GM19099 (cell line): ENCODE measurements around the gene PHLDA1.

Experiments
- POLR2A ChIP-seq: IDR thresholded peaks from 3 replicates; pipeline ENCODE4 v1.6.1; 2011; ENCODE audit warnings: low read depth; ENCODE audit not compliant: insufficient read length; ENCODE audit errors: extremely low read depth

PHLDA1 gene

DNA sequence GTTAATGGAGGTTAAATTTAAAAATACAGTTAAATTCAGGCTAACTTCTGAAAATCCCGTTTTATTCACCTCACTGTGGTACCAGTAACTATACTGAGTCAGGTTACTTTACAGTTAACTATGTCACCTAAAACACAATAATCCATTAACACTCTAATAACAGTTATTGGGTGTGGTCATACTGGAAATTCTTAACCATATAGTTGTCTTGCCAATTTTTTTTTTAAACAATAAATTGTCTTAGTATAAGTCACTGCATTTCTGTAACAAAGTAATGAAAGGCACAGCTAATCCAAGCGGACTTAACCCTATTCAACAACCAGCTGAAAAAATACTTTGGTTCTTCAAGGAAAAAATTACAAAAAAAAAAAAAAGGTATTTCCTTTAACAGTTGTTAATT, 16.2 kb upstream of the PHLDA1 start:
- no peak for TF ChIP-seq POLR2A

DNA sequence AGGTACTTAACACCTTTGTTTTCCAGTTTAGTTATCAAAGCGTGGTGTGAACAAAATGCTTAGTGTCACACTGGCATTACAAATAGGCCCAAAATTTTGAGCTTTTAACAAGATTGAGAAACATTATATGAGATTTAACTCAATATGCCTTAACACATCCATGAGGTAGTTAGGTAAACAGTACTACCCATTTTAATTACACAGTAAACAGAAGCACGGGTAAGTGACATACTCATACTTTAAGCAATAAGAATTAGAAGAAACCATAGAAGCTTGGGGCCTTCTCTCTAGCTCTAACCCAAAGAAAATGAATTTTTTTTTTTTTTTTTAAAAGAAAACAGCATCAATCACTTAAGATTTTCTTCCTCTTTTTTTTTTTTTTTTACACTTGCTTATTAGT, 15.5 kb upstream of the PHLDA1 start:
- TF ChIP-seq POLR2A = no peak

DNA sequence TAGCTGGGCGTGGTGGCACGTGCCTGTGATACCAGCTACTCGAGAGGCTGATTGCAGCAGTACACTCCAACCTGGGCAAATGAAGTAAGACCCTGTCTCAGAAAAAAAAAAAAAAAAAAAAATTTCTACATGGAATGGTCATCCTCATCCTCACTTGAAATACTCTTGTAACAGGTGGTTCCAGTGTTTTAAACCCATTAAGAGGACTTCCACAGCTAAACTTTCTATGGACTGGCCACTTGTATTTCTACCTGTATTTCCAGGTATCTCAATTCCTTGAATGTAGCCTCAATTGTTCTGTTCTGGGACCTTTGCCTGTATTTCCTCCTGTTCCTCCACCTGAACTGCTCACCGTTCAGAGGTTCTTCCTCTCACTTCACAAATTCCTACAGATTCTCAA, 11.8 kb upstream of the PHLDA1 start:
- no peak for TF ChIP-seq POLR2A

DNA sequence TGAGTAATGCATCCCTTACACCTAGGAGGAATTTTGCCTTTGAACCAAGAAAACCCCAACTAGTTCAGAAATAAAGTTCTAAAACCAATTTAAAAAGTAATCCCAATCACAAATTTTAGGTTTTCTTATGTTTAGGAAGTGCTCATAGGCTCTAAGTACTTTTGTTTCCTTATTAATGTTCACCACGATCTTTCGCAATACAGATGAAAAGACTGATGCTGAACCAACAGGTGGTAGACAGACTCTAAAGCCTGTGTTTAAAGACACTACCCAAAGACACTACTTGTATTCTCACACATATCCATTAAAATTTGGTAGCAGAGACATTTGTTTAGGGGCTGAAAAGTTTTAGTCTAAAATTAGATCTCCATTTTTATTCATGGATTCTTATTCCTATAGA, 10.6 kb upstream of the PHLDA1 start:
- no peak for TF ChIP-seq POLR2A

DNA sequence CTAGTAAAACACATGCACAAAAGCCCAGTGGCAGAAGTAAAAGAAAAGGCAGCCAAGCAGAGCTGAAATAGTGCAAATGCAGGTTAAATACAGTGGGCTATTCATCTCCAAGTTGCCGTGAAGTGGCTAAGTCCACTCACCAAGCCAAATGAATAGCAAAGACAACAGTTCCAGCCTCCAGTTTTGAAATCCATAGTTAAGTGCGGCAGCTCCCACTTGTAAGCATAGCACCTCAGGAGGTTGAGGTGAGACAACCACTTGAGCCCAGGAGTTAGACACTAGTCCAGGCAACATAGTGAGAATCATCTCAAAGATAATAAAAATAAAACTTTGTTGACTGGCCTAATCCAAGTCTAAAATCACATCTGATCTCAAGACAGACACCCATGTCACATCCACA, 9.8 kb upstream of the PHLDA1 start:
- no peak for TF ChIP-seq POLR2A

DNA sequence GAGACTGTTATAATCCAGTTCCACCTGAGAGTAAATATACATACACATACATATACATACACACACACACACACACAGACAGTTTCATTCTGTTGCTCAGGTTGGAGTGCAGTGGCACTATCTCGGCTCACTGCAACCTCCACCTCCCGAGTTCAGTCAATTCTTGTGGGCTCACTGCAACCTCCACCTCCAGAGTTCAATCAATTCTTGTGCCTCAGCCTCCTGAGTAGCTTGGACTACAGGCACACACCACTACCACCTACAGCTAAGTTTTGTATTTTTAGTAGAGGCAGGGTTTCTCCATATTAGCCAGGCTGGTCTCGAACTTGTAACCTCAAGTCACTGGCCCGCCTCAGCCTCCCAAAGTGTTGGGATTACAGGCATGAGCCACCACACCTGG, 8.9 kb upstream of the PHLDA1 start:
- no peak for TF ChIP-seq POLR2A

DNA sequence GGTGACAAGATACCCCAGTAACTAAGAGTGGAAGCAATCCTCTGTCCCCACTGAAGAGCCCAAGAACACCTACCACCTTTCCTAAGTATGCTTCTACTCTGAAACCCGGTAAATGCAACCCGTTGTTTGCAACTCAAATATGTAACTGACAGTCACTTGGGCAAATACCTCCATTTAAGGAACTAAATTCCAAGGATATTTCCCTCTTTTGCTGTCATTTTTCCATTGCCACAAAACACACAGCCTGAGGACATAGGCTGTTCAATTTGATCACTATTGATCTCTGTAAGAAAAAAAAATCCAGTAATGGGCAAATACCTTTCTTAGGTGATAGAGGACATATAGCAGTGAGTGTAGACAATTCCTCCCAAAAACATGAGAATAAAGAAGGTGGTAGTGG, 6.6 kb upstream of the PHLDA1 start:
- TF ChIP-seq POLR2A = no peak

DNA sequence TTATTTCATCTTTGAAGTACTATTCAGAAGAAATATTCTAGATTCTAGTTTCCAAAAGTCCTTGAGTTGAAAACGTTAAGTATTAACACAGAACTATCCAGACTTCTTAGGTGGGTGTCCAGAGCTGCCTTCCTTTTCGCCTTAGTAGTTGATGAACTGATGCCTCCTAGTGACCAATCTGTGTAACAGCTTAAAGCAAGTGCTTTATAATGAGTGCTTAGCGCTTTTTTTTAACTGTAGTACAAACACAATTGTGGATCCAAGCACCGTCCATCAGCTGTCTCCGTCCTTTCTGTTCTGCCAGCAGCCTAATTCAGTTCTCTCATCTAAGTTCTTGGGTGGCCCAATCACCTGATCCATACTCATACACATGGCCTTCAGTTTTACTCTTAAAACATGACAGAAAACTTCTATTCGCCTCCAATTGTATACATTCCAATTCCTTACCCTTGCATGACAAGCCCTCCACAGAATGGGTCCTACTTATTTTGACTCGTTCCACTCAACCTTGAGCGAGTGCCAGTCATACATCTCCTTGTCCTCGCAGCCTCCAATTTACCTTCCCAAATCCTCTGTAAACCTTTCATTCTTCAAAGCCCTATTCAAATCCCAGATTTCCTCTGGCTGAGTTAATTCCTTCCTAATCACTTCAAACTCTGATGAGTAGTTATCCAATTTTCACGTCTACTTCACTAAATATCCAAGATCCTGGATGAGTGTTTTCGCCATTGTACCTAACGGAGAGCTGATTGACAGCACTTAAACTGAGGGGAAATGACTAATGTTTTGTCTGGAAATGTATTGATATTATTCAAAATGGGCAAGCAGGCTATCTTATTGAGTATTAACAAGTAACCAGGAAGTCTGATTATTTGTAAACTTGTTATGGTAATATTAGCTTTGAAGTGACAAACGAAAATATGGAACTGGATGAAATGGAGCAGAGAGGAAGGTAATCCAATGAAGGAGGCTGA, 5.8 kb upstream of the PHLDA1 start:
- TF ChIP-seq POLR2A = no peak

DNA sequence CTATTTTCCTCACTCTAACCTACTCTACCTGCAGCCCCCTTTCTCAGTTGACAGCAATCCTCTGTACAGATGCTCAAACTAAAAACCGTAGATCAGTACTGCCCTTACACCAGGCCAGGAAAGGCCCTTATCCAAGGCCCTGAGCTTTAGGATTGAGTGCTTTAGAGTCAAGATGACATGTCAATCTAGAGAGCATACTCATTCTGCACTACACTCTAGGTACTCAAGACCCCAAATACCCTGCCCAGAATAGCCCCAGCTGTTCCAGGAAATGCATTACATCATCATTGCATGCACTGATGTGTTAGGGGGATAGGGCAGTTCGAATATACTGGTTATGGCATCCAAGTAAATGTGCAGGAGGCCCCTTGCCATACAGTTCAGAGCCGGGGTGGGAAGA, 3.5 kb upstream of the PHLDA1 start:
- TF ChIP-seq POLR2A = no peak

DNA sequence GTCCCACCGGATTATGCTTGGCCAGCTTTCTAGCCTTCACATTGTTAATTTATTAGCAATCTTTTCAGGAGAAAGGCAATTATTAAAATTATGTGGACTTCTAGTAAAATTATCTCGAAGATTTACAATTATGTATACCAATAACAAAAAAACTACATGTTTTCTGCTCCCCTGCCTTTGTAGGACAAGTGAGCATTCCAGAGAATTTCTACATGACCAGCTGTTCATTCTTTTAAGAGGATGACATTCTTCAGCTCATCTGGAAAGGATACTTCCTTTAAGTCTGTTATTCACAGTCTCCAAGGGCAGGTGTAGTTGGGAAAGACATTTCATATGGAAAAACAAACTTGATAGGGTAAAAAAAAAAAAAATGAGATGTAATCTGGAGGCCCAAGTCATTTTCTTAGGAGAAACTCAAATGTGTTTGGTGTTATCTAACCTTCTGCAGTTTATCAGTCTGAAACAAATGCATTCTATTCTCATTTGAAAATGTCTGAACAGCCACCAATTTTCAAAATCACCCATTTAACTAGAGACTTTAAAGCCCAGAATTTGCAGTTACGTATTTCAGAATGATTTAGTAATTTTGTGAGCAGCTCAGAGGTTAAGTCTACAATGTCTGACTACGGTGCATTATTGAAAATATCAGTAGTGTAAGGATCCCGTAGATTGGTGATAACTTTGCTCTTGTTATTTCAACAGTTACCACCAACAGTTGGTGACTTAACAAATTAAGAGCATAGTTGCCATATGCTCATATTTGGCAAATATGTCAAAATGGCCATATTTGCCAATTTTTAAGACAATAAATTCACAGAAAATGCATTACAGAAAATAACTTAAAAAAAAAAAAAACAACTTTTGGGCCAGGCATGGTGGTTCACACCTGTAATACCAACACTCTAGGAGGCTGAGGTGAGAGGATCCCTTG, 1.8 kb upstream of the PHLDA1 start:
- no peak for TF ChIP-seq POLR2A

DNA sequence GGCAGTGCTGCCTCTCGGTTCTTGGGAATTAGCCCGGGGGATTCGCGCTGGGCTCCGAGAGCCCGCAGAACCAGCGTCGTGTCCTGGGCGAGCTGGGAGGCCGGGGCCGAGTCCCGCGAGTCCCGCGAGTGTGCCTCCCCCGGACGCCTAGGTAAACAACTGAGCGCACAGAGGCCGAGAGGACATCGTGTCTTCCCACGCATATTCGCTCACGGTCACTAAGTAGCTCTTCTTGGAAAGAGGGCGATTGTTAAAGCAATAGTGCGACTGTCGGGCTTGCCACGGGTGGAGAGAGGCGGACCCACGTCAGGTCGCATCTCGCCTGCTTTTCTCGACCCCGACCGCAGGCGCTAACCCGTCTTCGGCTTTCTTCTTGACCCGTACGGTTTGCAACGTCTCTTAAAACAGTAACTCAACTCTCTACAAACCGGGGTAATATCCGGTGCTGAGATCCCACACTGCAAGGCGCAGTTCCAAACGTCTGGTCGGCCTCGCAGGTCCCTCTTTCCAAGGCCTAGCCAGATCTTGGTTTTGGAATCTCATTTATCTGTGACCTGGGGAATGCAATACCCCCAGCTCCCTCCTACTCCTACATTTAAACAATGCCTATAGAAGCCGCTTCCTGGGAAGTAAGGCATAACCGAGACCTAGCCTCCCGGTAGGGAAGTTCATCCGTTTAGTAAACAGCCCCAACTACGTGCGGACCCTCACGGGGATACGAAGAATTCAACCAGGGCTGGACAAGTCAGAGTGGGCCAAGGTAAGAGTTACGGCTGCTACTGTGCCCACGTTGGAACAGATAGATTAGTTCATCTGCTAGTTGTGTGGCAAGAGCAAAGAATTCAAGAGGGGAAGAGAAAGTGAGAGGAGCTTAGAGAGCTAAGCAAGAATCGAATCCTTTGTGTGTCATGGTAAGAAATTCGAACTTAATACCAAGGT, 736 bp upstream of the PHLDA1 start:
- TF ChIP-seq POLR2A = no peak

DNA sequence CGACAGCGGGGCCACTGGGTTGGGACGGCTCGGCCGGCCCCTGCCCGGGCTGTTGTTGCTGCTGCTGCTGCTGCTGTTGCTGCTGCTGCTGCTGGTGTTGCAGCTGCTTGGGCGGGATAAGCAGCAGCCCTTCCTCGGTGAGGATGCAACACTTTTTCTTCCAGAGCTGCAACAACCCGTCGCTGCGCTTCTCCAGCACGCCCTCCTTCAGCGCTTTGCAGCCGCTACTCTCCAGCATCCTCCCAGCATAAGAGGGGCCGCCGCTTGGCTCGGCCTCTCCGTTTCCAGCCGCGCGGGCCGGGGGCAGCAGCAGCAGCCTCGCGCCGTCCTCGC, 529 bp downstream of the PHLDA1 start:
- TF ChIP-seq POLR2A = no peak

DNA sequence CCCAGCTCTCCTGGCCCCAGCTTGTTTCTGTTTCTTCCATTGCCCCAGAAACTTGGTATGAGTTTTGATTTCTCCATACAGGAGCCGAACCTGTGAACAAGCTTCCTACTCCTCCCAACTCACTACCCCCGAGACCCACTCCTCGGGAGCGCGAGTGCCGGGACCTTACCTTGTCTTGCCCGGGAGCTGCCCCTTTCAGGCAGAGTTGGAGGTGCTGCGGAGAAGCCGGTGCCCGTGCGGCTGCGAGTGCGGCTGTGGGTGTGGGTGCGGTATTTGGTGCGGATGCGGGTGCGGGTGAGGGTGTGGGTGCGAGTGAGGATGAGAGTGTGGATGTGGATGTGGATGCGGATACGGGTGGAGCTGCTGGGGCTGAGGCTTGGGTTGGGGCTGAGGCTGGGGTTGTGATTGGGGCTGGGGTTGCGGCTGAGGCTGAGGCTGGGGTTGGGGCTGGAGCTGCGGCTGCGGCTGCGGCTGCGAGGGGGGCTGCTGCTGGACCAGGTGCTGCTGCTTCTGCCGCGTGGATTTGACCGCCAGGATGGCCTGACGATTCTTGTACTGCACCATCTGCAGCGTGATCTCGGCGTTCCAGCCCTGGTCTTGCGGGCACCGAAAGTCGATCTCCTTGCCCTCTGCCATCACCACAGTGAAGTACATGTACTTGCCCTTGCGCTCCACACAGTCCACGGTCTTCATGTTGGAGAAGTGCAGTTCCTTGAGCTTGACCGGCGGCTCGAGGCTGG, 1.1 kb downstream of the PHLDA1 start:
- no peak for TF ChIP-seq POLR2A

DNA sequence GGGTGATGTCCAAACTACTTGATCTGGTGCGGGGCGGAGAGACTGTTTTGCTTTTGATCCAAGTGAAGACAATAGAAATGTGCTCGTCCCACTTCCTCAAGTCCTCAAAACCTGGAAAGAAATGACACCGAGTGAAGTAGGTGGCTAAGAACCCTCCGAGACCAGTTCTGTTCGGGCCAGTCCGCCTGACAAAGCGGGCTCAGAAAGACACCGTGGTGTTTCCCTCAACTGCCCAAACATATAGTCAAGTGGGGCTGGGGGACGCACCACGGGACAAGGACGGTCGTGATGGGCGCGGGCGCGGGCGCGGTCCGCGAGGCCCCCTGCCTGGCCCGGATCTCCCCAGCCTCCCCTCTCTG, 1.6 kb downstream of the PHLDA1 start:
- TF ChIP-seq POLR2A = no peak
